AG20443 (cell line): Measurements from ENCODE around the gene MYH15.
"Not testable (repeated sequence)": the region's sequence is repeated elsewhere in the genome, so short reads cannot be mapped to it uniquely, and the experiment has no call there.

Source experiments
- DNase-seq: peaks from one replicate; pipeline ENCODE4 v3.0.0; 2012; ENCODE audit warnings: low spot score, mixed read lengths

MYH15 gene

DNA sequence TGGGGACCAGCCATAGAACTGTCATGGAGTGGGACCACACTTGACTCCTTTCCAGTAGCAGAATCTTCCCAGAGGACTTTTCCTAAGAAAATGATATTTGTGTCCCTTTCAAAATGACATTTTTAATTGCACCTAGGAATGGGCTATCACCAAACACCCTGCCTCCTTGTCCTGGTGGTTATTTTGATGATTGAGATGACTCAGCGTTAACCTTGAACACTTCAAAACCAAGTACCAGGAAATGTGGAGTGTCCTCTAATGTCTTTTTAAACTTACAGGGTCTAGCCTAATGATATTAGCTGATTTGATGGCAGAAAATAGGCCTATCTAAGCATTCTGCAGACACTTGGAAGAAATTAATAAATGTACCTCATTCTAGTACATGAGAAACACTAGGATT, 123.3 kb downstream of the MYH15 start:
- no peak for DNase-seq

DNA sequence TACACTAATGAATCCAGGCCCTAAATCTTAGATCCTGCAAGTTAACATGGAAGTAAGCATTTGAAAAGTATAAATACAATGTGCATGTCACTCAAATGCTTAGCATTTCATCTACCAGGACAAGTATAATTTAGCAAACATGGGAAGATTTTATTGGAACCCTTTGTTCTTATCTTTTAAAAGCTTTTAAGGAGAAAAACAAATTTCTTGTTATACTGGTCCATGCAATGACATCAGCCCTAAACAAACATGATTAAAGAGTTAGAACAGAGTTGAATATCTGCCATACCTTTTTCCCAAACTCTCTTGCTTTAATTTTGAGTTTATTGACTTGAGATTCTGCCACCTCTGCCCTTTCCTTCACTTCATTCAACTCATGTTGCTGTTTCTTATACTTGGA, 127.1 kb downstream of the MYH15 start:
- DNase-seq: no peak

DNA sequence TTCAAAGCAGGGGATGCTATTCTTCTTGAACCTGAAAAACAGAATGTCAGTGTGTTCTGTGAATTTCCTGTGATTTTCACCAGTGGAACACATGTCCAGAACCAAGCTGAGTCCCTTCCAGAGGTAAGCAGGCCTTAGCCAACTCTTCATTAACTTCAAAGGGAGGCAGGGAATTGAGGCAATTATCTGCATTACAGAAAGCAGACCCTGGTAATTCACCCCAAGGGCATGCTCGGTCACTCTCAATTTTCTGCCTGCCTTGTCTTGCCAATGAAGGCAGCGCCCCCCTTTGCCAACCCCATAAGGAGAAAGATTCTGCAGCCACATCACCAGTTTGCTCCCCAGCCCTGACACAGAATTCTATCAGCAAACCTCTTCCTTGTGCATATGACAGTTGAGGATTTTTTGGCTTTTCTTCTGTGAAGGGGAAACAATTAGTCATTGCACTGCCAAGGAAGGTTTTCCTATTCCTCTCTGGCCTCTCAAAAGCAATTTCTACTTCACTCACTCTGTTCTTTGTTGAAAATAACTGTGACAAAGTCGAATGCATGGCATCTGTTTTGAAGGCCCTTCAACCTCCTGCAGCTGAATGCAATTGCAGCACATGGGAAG, 128.8 kb downstream of the MYH15 start:
- DNase-seq: no peak

DNA sequence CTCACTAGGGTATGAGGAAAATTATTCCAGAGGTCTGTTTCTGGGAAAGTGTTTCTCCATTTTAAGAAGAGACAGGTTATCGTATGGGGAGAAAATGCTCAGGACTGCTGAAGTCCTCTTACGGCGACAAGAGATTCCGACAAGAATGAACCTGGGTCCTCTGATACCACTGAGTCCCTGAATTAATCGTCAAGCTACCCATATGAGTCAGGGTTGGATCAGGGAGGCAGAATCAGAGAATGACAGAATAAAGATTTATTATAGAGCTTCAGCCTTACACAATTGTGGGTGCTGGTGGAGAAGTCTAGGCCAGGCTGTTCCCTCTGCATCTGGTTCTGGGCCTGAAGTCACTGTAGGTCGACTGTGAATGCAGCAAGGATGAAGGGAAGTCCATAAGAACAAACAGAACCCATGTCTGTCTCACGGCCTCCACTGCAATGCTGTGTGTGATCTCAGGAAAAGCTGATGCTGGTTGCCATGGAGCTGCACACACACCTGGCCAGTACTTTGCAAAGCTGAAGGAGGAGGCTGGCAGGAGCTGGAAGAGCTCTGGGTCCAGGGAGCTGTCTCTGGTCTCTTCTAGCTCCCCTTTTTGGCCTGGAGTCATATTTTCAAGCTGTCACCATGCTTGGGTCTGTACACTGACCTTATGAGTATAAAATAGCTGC, 130.1 kb downstream of the MYH15 start:
- no peak for DNase-seq

DNA sequence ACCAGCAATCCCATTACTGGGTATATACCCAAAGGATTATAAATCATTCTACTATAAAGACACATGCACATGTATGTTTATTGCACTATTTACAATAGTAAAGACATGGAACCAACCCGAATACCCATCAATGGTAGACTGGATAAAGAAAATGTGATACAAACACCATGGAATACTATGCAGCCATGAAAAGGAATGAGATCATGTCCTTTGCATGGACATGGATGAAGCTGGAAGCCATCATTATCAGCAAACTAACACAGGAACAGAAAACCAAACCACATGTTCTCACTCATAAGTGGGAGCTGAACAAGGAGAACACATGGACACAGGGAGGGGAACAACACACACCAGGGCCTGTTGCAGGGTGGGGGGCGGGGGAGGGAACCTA, 131.4 kb downstream of the MYH15 start:
- not testable (repeated sequence) for DNase-seq

- no peak for DNase-seq
Observed at GRCh38 chr3:108378153-108378951, 132.0 kb downstream of the MYH15 start.

DNA sequence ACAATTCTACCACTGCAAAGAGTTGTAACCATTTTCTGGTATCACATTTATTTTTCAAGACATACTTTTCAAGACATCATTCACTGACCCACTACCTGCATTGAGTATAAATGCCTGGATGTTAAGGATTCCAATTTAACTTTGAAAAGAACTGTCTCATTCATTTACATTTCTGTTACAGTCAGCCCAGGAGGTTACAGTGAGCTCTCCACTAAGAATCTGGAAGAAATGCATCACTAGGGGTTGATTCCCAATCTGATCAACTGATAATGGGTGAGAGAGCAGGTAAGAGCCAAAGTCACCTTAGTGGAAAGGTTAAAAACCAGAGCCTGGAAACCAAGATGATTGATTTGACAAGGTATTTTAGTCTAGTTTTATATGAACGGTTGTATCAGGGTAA, 133.0 kb downstream of the MYH15 start:
- DNase-seq: no peak

DNA sequence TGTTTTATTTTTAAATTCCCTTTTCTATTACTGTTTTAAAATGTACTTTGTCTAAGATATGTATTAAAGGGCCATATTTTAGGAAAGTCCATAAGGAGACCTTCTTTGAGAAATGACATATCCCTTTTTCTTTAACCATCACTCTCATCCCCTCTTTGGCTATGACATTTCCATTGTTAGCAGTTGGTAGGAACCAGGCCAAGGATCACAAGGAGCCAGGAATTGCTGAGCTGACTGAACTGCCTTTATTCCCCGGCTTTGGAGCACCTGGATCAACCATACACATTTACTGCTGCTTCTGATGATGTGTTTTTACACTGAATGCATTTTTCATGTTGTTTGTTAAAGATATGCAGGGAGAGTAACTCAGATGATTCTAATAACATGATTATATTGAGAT, 134.4 kb downstream of the MYH15 start:
- no peak for DNase-seq

GRCh38 chr3:108359011-108359410, 151.4 kb downstream of the MYH15 start:
- no peak for DNase-seq

GRCh38 chr3:108357042-108357441, 153.4 kb downstream of the MYH15 start:
- DNase-seq: no peak

DNA sequence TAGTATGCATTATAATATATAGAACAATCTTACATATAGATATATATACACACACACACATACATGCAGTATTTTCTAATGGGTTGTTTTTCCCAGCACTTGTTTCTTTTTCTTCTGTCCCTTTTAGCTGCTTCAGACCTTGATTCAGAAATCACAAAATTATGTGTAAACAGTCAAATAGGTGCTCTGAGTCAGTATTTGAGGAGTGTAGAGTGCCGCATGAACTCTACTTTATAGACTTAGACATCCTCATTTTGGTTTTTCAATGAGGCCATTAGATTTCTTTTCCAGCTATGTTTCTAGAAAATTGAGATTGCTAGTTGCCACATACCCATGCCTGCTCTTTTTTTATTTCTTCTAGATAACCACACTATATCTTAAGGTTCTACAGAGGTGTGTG, 155.8 kb downstream of the MYH15 start:
- DNase-seq: no peak

- DNase-seq: no peak
Observed at GRCh38 chr3:108352176-108352575, 158.2 kb downstream of the MYH15 start.

GRCh38 chr3:108346301-108347227, 163.8 kb downstream of the MYH15 start:
- no peak for DNase-seq

DNA sequence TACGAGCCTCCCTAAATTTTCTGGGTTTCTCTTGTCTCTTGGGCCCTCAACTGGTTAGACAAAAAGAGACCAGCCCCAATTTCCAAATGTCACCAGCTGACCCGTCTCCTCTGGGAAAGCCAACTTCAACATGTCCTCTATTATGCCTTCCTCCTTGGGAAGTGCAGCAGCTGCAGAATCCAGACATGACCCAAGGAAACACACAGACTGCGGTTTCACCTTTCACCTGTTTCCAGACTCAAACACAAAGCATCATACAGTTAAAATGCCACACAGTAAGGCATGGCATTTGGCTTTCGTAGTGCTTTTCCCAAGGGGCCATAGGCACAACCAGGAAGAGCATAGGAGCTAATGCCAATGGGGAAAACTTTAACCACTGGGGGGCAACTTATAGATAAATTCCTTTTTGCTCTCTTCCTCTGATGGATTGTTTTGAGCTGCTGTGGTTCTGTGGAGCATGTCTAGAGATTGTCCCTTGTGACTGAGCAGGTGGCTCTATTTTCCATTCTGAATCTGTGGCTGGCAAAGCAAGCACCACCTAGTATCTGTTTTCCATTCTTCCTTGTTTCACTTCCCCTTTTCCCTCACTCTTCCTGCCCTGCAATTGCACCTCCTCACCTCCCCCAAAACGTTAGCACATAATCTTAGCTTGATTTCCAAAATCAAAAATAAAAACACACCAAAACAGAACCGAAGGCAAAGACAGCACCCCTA, 164.7 kb downstream of the MYH15 start:
- DNase-seq: no peak

- DNase-seq: no peak
Observed at GRCh38 chr3:108343491-108343890, 166.9 kb downstream of the MYH15 start.

DNA sequence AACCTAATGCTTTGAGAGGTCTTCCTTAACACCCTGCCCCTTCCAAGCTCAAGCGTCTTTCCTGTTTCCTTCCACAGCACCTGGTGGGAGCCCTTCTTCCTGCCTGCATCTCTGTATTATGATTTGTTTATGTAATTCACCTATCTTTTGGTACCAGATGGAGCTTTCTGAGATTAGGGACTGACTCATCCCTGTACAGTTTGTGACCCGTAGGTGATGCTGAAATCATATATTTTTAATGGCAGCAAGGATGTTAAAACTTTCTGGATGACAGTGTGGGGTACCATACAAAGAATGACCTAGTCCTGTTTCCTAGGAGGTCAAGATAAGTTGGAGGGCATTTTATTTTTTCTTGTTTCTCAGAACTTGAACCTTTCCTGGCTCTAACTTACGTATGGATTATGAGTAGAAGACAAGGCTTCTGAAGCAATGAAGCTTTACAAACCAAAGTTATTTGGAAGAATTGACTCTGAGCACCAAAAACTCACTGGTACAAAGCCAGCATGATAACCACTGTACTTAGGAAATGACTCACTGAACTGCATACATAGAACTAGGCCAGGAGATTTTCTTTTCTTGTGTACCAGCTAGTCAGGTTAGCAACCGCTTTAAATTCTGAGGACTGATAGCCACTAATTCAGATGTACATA, 167.4 kb downstream of the MYH15 start:
- DNase-seq: peak; percentile 15

- no peak for DNase-seq
Observed at GRCh38 chr3:108341911-108342310, 168.5 kb downstream of the MYH15 start.

GRCh38 chr3:108338901-108339545, 171.4 kb downstream of the MYH15 start:
- DNase-seq: no peak

DNA sequence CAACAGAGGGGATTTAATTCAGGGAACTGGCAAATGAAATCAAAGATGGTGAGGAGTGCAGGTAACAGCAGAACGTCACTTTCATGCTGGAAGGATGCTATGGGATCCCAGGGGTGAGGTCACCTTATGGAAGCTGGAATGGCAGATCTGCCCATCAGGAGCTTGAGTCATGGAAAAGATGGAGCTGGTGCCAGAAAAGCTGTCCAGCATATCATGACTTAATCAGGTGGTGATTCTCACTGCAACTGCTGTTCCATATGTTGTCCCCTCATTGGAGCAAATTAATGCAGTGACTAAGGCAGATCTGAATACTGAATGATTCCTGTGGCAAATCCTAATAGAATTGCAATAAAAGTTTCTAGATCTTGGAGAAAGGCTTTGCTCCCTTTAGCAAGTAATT, 175.7 kb downstream of the MYH15 start:
- no peak for DNase-seq

DNA sequence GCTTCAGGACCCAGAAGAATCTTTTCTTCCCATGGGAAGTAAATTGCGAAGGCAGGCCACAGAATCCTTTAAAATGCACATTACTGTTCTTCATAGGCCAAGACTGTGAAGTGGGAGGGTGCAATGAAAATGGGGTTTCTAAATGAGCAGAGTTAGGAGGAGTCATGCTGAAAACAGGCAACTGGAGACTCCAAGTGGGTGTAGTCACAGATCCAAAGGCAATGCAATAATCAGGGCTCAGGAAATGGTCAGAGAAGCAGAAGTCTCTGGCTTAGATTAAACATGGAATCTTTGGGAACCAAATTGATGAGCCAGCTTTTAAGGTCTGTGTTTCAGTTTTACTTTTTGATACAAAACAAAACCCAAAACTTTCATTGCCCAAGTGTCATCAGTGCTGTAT, 176.4 kb downstream of the MYH15 start:
- DNase-seq: peak; percentile 24

DNA sequence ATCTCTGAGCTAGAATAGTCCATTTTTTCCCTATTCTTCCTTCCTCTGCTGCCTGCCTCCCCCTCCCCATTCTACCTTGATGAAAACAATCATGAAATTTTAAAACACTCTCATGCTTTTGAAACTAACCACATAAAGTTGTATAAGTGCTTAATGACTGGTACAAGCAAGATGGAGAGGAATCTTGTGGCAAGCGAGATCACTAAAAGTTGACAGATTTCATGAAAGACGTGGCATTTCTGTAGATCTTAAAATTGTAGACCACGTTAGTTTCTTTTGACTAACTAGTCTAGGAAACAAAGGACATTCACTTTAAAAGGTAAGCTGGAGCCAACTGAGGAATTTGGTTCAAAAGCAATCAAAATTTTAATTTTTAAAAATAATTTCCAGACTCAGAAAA, 178.6 kb downstream of the MYH15 start:
- no peak for DNase-seq
